Measurements from ENCODE around the gene PHF2.

- TF ChIP-seq CTCF (IDR thresholded peaks at IDR 0.05; ENCODE audit: insufficient read depth, low read length) (no peak), REST (IDR thresholded peaks at IDR 0.05; ENCODE audit: insufficient replicate concordance, low read depth) (no peak), POLR2AphosphoS5 (IDR thresholded peaks at IDR 0.05; ENCODE audit: low read depth) (no peak)
Observed at GRCh38 chr9:93657331-93658111, 81.1 kb downstream of the PHF2 start.
